HEK293T (cell line): ENCODE measurements around the gene PPFIBP2.

ENCODE experiments used
- ELF4 ChIP-seq: fragments of 450-650 bp; IDR thresholded peaks from 2 replicates; pipeline ENCODE4 v1.6.1; 2017; ENCODE audit warnings: antibody characterized with exemption
- FOXM1 ChIP-seq: fragments of 450-650 bp; IDR thresholded peaks from 2 replicates; pipeline ENCODE4 v1.6.1; 2017; ENCODE audit warnings: mild to moderate bottlenecking, borderline replicate concordance
- HDGF ChIP-seq: fragments of 450-650 bp; IDR thresholded peaks from 2 replicates; pipeline ENCODE4 v1.6.1; 2017; ENCODE audit warnings: antibody characterized with exemption, borderline replicate concordance
- L3MBTL2 ChIP-seq: fragments of 450-650 bp; conservative IDR thresholded peaks from 2 replicates; pipeline ENCODE4 v1.6.1; 2016; ENCODE audit warnings: mild to moderate bottlenecking
- LEF1 ChIP-seq: fragments of 450-650 bp; IDR thresholded peaks from 2 replicates; pipeline ENCODE4 v1.6.1; 2017; ENCODE audit warnings: mild to moderate bottlenecking, borderline replicate concordance
- NFRKB ChIP-seq: fragments of 450-650 bp; IDR thresholded peaks from 2 replicates; pipeline ENCODE4 v1.6.1; 2016; ENCODE audit warnings: mild to moderate bottlenecking, moderate library complexity
- SUZ12 ChIP-seq: fragments of 450-650 bp; IDR thresholded peaks from 2 replicates; pipeline ENCODE4 v1.6.1; 2016; ENCODE audit warnings: mild to moderate bottlenecking
- TARDBP ChIP-seq: fragments of 450-650 bp; IDR thresholded peaks from 2 replicates; pipeline ENCODE4 v1.6.1; 2016

GRCh38 chr11:7520981-7521487 lies 7.2 kb downstream of the PPFIBP2 start:
- TF ChIP-seq TARDBP (no peak), LEF1 (no peak), SUZ12 (no peak), HDGF (no peak), ELF4 (no peak), FOXM1 (no peak), L3MBTL2 (no peak), NFRKB (no peak)
